ENCODE data around the gene ADCY2.

ADCY2 gene

GRCh38 chr5:7606840-7607465 is 211.0 kb downstream of the ADCY2 start:
- Histone ChIP-seq H3K36me3 (ENCODE audit: insufficient read depth, insufficient read length, low read length) (no peaks in the 10 kb centered on the region), H3K9me3 (ENCODE audit: insufficient read depth, low read length) (no peaks in the 10 kb centered on the region), H3K27me3 (ENCODE audit: insufficient read depth, insufficient read length) (no peaks in the 10 kb centered on the region), H3K4me1 (ENCODE audit: insufficient read depth, insufficient read length) (no peaks in the 10 kb centered on the region), H3K4me3 (ENCODE audit: insufficient read length, low read depth) (no peak overlapping the region), H3K9ac (ENCODE audit: insufficient read length, low read depth) (no peak overlapping the region)
- no peak for TF ChIP-seq ZNF274 (IDR thresholded peaks at IDR 0.05; ENCODE audit: low read depth, low read length)
- TF ChIP-seq SUZ12 (IDR thresholded peaks at IDR 0.05; ENCODE audit: extremely low read depth, insufficient read depth, insufficient read length) = no peak
- no peak for TF ChIP-seq YY1 (IDR thresholded peaks at IDR 0.05; ENCODE audit: insufficient read depth, insufficient read length)
- DNase-seq (ENCODE audit: low read depth, low spot score) = no peak

DNA sequence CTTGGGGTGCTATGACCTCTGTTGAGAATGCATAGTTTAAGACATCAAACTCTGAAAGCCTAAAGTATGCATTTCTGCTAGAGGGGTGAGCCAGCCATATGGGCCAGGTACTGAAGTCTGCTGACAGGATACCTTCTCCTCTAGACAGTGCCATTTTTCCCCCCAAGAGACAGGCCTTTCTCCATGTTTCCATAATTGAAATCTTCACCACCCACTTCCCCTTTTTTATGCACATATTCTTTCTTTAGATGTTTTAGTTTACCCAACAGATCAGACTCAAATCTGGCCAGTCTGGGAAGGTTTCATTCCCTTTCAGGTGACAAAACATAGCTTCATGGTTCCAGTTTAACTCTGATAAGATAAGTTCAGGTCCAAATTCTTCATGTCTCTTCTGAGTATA is 212.8 kb downstream of the ADCY2 start:
- Histone ChIP-seq H3K9ac (ENCODE audit: insufficient read length, low read depth) (no peak overlapping the region), H3K9me3 (ENCODE audit: insufficient read depth, low read length) (no peaks in the 10 kb centered on the region; the same call in 1 of the 2 replicates), H3K27me3 (ENCODE audit: insufficient read depth, insufficient read length) (no peaks in the 10 kb centered on the region), H3K4me3 (ENCODE audit: insufficient read length, low read depth) (no peak overlapping the region), H3K36me3 (ENCODE audit: insufficient read depth, insufficient read length, low read length) (no peaks in the 10 kb centered on the region), H3K4me1 (ENCODE audit: insufficient read depth, insufficient read length) (no peaks in the 10 kb centered on the region)
- TF ChIP-seq YY1 (IDR thresholded peaks at IDR 0.05; ENCODE audit: insufficient read depth, insufficient read length) = no peak
- TF ChIP-seq ZNF274 (IDR thresholded peaks at IDR 0.05; ENCODE audit: low read depth, low read length) = no peak
- no peak for TF ChIP-seq SUZ12 (IDR thresholded peaks at IDR 0.05; ENCODE audit: extremely low read depth, insufficient read depth, insufficient read length)
- no peak for DNase-seq (ENCODE audit: low read depth, low spot score)

GRCh38 chr5:7609726-7610125 is 213.8 kb downstream of the ADCY2 start:
- TF ChIP-seq ZNF274 (IDR thresholded peaks at IDR 0.05; ENCODE audit: low read depth, low read length) (no peak), SUZ12 (IDR thresholded peaks at IDR 0.05; ENCODE audit: extremely low read depth, insufficient read depth, insufficient read length) (no peak), YY1 (IDR thresholded peaks at IDR 0.05; ENCODE audit: insufficient read depth, insufficient read length) (no peak)
- H3K9me3 ChIP-seq (ENCODE audit: insufficient read depth, low read length) = no peaks in the 10 kb centered on the region; the same call in 1 of the 2 replicates
- H3K4me1 ChIP-seq (ENCODE audit: insufficient read depth, insufficient read length) = no peaks in the 10 kb centered on the region
- DNase-seq (ENCODE audit: low read depth, low spot score) = no peak
- no peak overlapping the region for H3K9ac ChIP-seq (ENCODE audit: insufficient read length, low read depth)
- H3K36me3 ChIP-seq (ENCODE audit: insufficient read depth, insufficient read length, low read length) = no peaks in the 10 kb centered on the region
- H3K4me3 ChIP-seq (ENCODE audit: insufficient read length, low read depth) = no peak overlapping the region
- H3K27me3 ChIP-seq (ENCODE audit: insufficient read depth, insufficient read length) = no peaks in the 10 kb centered on the region

DNA sequence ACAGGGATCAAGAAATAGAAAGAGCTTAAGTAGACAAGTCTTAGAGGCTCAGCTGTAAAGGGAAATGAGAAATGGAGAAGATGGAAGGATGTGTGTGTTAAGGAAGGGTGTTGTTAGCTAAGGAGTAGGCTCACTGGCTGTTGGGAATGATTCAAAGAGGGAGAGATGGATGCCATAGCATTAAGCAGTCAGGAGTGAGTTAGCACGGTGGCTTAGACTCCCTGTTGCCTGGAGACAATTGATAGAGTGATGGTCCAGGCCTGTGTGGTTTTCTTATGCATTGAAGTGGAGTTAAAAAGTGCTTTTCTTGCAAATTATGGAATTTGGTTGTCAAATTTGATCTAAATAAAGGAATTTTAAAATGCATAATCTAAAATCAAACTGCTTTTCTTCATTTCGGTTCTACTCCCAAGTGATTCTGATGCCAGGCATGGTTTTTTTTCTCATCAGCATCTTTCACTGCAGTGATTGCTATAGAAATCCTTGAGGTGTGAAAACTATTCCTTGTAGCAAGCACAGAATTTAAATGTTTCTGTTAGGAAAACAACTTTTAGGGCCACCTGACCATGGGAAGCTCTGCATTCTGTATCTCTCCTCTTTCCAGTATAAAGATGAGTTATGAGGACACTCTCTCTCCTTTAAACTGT is 214.7 kb downstream of the ADCY2 start:
- no peak for DNase-seq (ENCODE audit: low read depth, low spot score)
- H3K4me1 ChIP-seq (ENCODE audit: insufficient read depth, insufficient read length) = no peaks in the 10 kb centered on the region
- no peak overlapping the region for H3K9ac ChIP-seq (ENCODE audit: insufficient read length, low read depth)
- no peak overlapping the region for H3K4me3 ChIP-seq (ENCODE audit: insufficient read length, low read depth)
- TF ChIP-seq ZNF274 (IDR thresholded peaks at IDR 0.05; ENCODE audit: low read depth, low read length) (no peak), SUZ12 (IDR thresholded peaks at IDR 0.05; ENCODE audit: extremely low read depth, insufficient read depth, insufficient read length) (no peak), YY1 (IDR thresholded peaks at IDR 0.05; ENCODE audit: insufficient read depth, insufficient read length) (no peak)
- no peaks in the 10 kb centered on the region for H3K36me3 ChIP-seq (ENCODE audit: insufficient read depth, insufficient read length, low read length)
- no peaks in the 10 kb centered on the region for H3K27me3 ChIP-seq (ENCODE audit: insufficient read depth, insufficient read length)
- H3K9me3 ChIP-seq (ENCODE audit: insufficient read depth, low read length) = no peaks in the 10 kb centered on the region; the same call in 1 of the 2 replicates

DNA sequence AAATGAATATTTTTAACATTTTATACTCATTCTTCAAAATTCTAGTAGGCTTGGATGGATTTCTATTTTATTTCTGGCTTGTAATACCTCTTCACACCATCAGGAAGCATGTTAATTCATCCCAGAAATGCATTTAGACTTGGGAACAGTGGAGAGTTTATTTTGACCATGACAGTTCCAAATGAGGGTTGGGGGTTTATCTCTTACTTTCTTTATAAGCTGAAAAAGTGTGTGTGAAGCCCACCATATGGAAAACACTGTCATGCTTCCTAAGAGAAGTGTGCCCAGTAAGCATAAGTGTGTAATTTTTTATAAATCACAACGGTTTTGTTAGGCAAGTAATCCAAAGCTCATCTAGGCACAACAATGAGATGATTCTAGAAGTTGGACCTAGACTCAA is 215.6 kb downstream of the ADCY2 start:
- DNase-seq (ENCODE audit: low read depth, low spot score) = no peak
- H3K27me3 ChIP-seq (ENCODE audit: insufficient read depth, insufficient read length) = no peaks in the 10 kb centered on the region
- H3K9ac ChIP-seq (ENCODE audit: insufficient read length, low read depth) = no peak overlapping the region
- no peaks in the 10 kb centered on the region for H3K36me3 ChIP-seq (ENCODE audit: insufficient read depth, insufficient read length, low read length)
- H3K4me3 ChIP-seq (ENCODE audit: insufficient read length, low read depth) = no peak overlapping the region
- TF ChIP-seq YY1 (IDR thresholded peaks at IDR 0.05; ENCODE audit: insufficient read depth, insufficient read length) (no peak), ZNF274 (IDR thresholded peaks at IDR 0.05; ENCODE audit: low read depth, low read length) (no peak), SUZ12 (IDR thresholded peaks at IDR 0.05; ENCODE audit: extremely low read depth, insufficient read depth, insufficient read length) (no peak)
- no peaks in the 10 kb centered on the region; the same call in 1 of the 2 replicates for H3K9me3 ChIP-seq (ENCODE audit: insufficient read depth, low read length)
- H3K4me1 ChIP-seq (ENCODE audit: insufficient read depth, insufficient read length) = no peaks in the 10 kb centered on the region

DNA sequence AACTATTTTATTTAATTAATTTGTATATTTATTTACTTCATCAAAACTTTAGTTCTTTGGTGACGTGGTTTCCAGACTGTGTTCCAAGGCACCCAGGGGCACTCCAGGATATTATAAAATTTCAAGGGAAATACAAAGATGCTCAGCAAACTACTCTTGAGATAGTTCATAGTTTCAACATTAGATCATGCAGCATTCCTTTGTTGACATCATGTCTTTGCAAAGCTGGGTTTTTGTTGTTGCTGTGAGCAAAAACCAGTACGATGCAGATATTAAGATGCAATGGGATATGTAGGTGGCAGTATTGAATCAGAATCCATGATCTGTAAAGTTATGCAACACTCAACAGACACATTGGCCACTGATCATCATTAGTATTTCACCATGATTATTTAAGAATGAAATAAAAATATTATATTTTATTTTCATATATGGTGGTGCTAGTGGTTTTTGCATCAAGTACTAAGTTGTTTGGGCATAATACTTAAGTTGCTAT is 219.7 kb downstream of the ADCY2 start:
- Histone ChIP-seq H3K9me3 (ENCODE audit: insufficient read depth, low read length) (no peaks in the 10 kb centered on the region; the same call in 1 of the 2 replicates), H3K4me1 (ENCODE audit: insufficient read depth, insufficient read length) (no peaks in the 10 kb centered on the region), H3K36me3 (ENCODE audit: insufficient read depth, insufficient read length, low read length) (no peaks in the 10 kb centered on the region), H3K4me3 (ENCODE audit: insufficient read length, low read depth) (no peak overlapping the region), H3K9ac (ENCODE audit: insufficient read length, low read depth) (no peak overlapping the region), H3K27me3 (ENCODE audit: insufficient read depth, insufficient read length) (no peaks in the 10 kb centered on the region)
- no peak for DNase-seq (ENCODE audit: low read depth, low spot score)
- TF ChIP-seq ZNF274 (IDR thresholded peaks at IDR 0.05; ENCODE audit: low read depth, low read length) (no peak), YY1 (IDR thresholded peaks at IDR 0.05; ENCODE audit: insufficient read depth, insufficient read length) (no peak), SUZ12 (IDR thresholded peaks at IDR 0.05; ENCODE audit: extremely low read depth, insufficient read depth, insufficient read length) (no peak)

DNA sequence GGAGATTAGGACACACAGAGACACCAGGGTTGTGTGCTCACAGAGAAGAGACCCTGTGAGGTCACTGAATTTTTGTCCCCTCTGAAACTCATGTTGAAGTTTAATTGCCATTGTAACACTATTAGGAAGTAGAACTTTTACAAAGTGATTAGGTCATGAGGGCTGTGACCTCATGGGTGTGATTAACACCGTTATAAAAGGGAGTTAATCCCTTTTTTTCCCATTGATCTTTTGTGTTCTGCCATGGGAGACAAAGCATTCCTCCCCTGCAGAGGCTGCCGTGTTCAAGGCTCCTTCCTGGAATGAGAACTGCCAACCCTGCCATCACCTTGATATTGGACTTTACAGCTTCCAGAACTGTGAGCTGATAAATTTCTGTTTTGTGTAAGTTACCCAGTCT is 221.0 kb downstream of the ADCY2 start:
- H3K27me3 ChIP-seq (ENCODE audit: insufficient read depth, insufficient read length) = no peaks in the 10 kb centered on the region
- TF ChIP-seq SUZ12 (IDR thresholded peaks at IDR 0.05; ENCODE audit: extremely low read depth, insufficient read depth, insufficient read length) (no peak), YY1 (IDR thresholded peaks at IDR 0.05; ENCODE audit: insufficient read depth, insufficient read length) (no peak), ZNF274 (IDR thresholded peaks at IDR 0.05; ENCODE audit: low read depth, low read length) (no peak)

More for the DNA sequence above, 221.0 kb downstream of the ADCY2 start:
- no peak overlapping the region for H3K9ac ChIP-seq (ENCODE audit: insufficient read length, low read depth)
- DNase-seq (ENCODE audit: low read depth, low spot score) = no peak
- no peaks in the 10 kb centered on the region for H3K36me3 ChIP-seq (ENCODE audit: insufficient read depth, insufficient read length, low read length)
- no peaks in the 10 kb centered on the region; the same call in 1 of the 2 replicates for H3K9me3 ChIP-seq (ENCODE audit: insufficient read depth, low read length)
- no peaks in the 10 kb centered on the region for H3K4me1 ChIP-seq (ENCODE audit: insufficient read depth, insufficient read length)
- no peak overlapping the region for H3K4me3 ChIP-seq (ENCODE audit: insufficient read length, low read depth)
